ENCODE measurements around the gene RAB44.
"Not testable (repeated sequence)": the region's sequence is repeated elsewhere in the genome, so short reads cannot be mapped to it uniquely, and the experiment has no call there.

Gene RAB44

GRCh38 chr6:36702656-36703055, 5.0 kb downstream of the RAB44 start:
- H3K27me3 ChIP-seq (ENCODE audit: control insufficient read depth, low read length): no peaks in the 10 kb centered on the region; the same call in 1 of the 2 replicates
- H3K79me2 ChIP-seq (ENCODE audit: control insufficient read depth, low read length): no peaks in the 10 kb centered on the region
- no peak overlapping the region for H3K27ac ChIP-seq (ENCODE audit: low read depth, low read length)
- TF ChIP-seq CTCF (IDR thresholded peaks at IDR 0.05; ENCODE audit: low read depth, low read length, poor library complexity, severe bottlenecking) (no peak), EZH2phosphoT487 (IDR thresholded peaks at IDR 0.05; ENCODE audit: borderline replicate concordance, low read length) (no peak)
- H3K9me2 ChIP-seq (replicated peaks; ENCODE audit: control insufficient read depth, low read length): no peaks in the 10 kb centered on the region
- no peaks in the 10 kb centered on the region for H3K36me3 ChIP-seq (ENCODE audit: control insufficient read depth, low read length)
- H3K4me2 ChIP-seq (ENCODE audit: low read length): no peak overlapping the region
- no peaks in the 10 kb centered on the region for H4K20me1 ChIP-seq (ENCODE audit: control insufficient read depth, insufficient read depth, low read depth, low read length)
- no peaks in the 10 kb centered on the region for H3K9me3 ChIP-seq (ENCODE audit: control insufficient read depth, insufficient read depth, low read length)
- no peaks in the 10 kb centered on the region for H3K4me1 ChIP-seq (ENCODE audit: control insufficient read depth, low read length)
- H3F3A ChIP-seq (ENCODE audit: control insufficient read depth, insufficient read depth): no peaks in the 10 kb centered on the region
- H3K4me3 ChIP-seq (ENCODE audit: low read length): no peak overlapping the region

GRCh38 chr6:36703081-36703606, 5.5 kb downstream of the RAB44 start:
- Histone ChIP-seq H3F3A (ENCODE audit: control insufficient read depth, insufficient read depth) (no peaks in the 10 kb centered on the region), H3K9me2 (replicated peaks; ENCODE audit: control insufficient read depth, low read length) (no peaks in the 10 kb centered on the region), H3K4me3 (ENCODE audit: low read length) (no peak overlapping the region), H4K20me1 (ENCODE audit: control insufficient read depth, insufficient read depth, low read depth, low read length) (no peaks in the 10 kb centered on the region), H3K79me2 (ENCODE audit: control insufficient read depth, low read length) (no peaks in the 10 kb centered on the region), H3K9me3 (ENCODE audit: control insufficient read depth, insufficient read depth, low read length) (no peaks in the 10 kb centered on the region), H3K27me3 (ENCODE audit: control insufficient read depth, low read length) (no peaks in the 10 kb centered on the region; the same call in 1 of the 2 replicates), H3K27ac (ENCODE audit: low read depth, low read length) (no peak overlapping the region), H3K4me1 (ENCODE audit: control insufficient read depth, low read length) (no peaks in the 10 kb centered on the region), H3K36me3 (ENCODE audit: control insufficient read depth, low read length) (no peaks in the 10 kb centered on the region), H3K4me2 (ENCODE audit: low read length) (no peak overlapping the region)
- TF ChIP-seq EZH2phosphoT487 (IDR thresholded peaks at IDR 0.05; ENCODE audit: borderline replicate concordance, low read length): no peak
- TF ChIP-seq CTCF (IDR thresholded peaks at IDR 0.05; ENCODE audit: low read depth, low read length, poor library complexity, severe bottlenecking): no peak

GRCh38 chr6:36703982-36704381, 6.4 kb downstream of the RAB44 start:
- no peaks in the 10 kb centered on the region for H3K9me2 ChIP-seq (replicated peaks; ENCODE audit: control insufficient read depth, low read length)
- H3F3A ChIP-seq (ENCODE audit: control insufficient read depth, insufficient read depth): no peaks in the 10 kb centered on the region
- no peaks in the 10 kb centered on the region for H3K36me3 ChIP-seq (ENCODE audit: control insufficient read depth, low read length)
- H3K4me2 ChIP-seq (ENCODE audit: low read length): no peak overlapping the region
- no peak overlapping the region for H3K4me3 ChIP-seq (ENCODE audit: low read length)
- no peaks in the 10 kb centered on the region for H4K20me1 ChIP-seq (ENCODE audit: control insufficient read depth, insufficient read depth, low read depth, low read length)
- H3K9me3 ChIP-seq (ENCODE audit: control insufficient read depth, insufficient read depth, low read length): no peaks in the 10 kb centered on the region
- no peaks in the 10 kb centered on the region for H3K79me2 ChIP-seq (ENCODE audit: control insufficient read depth, low read length)
- H3K27ac ChIP-seq (ENCODE audit: low read depth, low read length): no peak overlapping the region
- H3K4me1 ChIP-seq (ENCODE audit: control insufficient read depth, low read length): no peaks in the 10 kb centered on the region
- TF ChIP-seq CTCF (IDR thresholded peaks at IDR 0.05; ENCODE audit: low read depth, low read length, poor library complexity, severe bottlenecking) (no peak), EZH2phosphoT487 (IDR thresholded peaks at IDR 0.05; ENCODE audit: borderline replicate concordance, low read length) (no peak)
- H3K27me3 ChIP-seq (ENCODE audit: control insufficient read depth, low read length): no peaks in the 10 kb centered on the region; the same call in 1 of the 2 replicates

- not testable (repeated sequence) for H4K20me1 ChIP-seq (ENCODE audit: control insufficient read depth, insufficient read depth, low read depth, low read length); H3K4me1 ChIP-seq (ENCODE audit: control insufficient read depth, low read length); H3K27me3 ChIP-seq (ENCODE audit: control insufficient read depth, low read length); H3K79me2 ChIP-seq (ENCODE audit: control insufficient read depth, low read length); H3K27ac ChIP-seq (ENCODE audit: low read depth, low read length); H3K9me2 ChIP-seq (replicated peaks; ENCODE audit: control insufficient read depth, low read length); H3K9me3 ChIP-seq (ENCODE audit: control insufficient read depth, insufficient read depth, low read length); H3F3A ChIP-seq (ENCODE audit: control insufficient read depth, insufficient read depth); H3K36me3 ChIP-seq (ENCODE audit: control insufficient read depth, low read length); H3K4me3 ChIP-seq (ENCODE audit: low read length); H3K4me2 ChIP-seq (ENCODE audit: low read length)
These were observed 7.4 kb downstream of the RAB44 start for GRCh38 chr6:36704961-36705577.
